ENCODE data around the gene RAPGEF6.
A peak's percentile ranks its signal among the peaks of the same experiment; 100 is the strongest.
"Not testable (repeated sequence)": the region's sequence is repeated elsewhere in the genome, so short reads cannot be mapped to it uniquely, and the experiment has no call there.

Gene RAPGEF6, protein sequence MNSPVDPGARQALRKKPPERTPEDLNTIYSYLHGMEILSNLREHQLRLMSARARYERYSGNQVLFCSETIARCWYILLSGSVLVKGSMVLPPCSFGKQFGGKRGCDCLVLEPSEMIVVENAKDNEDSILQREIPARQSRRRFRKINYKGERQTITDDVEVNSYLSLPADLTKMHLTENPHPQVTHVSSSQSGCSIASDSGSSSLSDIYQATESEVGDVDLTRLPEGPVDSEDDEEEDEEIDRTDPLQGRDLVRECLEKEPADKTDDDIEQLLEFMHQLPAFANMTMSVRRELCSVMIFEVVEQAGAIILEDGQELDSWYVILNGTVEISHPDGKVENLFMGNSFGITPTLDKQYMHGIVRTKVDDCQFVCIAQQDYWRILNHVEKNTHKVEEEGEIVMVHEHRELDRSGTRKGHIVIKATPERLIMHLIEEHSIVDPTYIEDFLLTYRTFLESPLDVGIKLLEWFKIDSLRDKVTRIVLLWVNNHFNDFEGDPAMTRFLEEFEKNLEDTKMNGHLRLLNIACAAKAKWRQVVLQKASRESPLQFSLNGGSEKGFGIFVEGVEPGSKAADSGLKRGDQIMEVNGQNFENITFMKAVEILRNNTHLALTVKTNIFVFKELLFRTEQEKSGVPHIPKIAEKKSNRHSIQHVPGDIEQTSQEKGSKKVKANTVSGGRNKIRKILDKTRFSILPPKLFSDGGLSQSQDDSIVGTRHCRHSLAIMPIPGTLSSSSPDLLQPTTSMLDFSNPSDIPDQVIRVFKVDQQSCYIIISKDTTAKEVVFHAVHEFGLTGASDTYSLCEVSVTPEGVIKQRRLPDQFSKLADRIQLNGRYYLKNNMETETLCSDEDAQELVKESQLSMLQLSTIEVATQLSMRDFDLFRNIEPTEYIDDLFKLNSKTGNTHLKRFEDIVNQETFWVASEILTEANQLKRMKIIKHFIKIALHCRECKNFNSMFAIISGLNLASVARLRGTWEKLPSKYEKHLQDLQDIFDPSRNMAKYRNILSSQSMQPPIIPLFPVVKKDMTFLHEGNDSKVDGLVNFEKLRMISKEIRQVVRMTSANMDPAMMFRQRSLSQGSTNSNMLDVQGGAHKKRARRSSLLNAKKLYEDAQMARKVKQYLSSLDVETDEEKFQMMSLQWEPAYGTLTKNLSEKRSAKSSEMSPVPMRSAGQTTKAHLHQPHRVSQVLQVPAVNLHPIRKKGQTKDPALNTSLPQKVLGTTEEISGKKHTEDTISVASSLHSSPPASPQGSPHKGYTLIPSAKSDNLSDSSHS (N-terminal part only)

DNA sequence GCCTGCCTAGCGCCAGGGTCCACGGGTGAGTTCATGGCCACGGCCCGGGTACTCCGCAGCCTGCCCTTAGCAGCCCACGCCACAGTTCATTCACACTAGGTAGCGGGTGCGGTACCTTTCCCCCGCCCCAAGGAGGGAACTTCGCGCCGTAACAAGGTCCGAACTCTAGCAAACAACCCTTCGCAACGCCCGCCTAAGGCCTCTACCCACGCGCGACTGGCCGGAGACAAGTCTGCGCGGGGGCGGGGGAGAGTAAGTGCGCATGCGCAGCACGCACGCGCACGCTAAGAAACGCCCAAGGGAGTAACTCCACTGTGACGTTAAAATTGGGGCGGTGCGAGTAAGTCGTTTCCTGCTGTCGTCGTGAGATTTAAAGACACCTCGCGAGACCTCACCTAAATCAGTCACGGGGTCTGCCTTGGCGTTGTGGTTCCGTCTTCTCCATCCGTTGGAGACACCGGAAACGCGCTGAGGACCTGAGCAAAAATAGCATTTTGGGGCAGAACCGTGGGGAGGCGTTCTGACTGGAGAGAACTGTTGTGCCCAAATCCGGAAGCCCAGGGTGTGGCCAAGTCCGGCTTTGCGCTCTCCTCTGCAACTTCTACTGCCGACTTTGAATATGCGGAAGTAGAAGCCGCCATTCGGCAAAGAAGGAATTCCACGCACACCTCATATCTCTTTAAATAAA, at the start of gene RAPGEF6:
RAPGEF6 (minus strand) TSS at position 234 of the 688 bp plus-strand sequence; CDS start at position 35, 199 bp downstream.
- DNase-seq = peak; percentile 89

DNA sequence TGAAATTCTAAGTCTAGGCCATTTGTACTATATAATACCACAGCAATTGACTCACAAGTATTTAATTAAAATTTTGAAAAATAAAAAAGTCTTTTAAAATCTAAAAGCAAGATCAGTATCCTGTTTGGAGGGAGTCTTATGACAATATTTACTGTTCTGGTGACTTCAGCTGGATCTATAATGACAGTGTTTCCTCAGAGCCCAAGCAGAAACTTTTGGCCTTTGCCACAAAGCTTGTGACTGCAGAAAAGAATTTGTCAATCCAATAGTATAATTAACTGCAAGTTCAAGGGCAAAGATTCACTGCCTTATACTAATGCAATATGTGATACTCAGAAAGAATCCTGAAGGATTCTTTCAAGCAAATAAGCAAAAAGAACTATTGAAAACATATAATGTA, 49.6 kb upstream of the RAPGEF6 start:
- no peak for DNase-seq

DNA sequence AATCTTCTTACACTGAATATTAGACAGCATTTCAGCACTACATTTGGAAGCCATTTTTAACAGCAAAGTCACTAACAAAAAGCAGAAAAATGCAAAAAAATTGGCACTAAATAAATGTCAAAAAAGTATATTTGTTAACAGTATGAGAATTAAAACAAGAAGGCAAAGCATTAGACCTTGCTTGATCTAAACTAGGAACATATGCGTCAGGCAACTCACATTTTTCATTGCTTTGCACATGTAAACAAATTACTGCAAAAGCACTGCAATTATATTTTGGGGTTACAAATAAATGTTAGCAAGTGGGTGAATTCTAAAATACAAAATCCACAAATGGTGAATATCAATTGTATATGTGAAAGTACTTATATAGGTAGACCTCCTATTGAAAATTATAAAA, 49.0 kb upstream of the RAPGEF6 start:
- no peak for DNase-seq

DNA sequence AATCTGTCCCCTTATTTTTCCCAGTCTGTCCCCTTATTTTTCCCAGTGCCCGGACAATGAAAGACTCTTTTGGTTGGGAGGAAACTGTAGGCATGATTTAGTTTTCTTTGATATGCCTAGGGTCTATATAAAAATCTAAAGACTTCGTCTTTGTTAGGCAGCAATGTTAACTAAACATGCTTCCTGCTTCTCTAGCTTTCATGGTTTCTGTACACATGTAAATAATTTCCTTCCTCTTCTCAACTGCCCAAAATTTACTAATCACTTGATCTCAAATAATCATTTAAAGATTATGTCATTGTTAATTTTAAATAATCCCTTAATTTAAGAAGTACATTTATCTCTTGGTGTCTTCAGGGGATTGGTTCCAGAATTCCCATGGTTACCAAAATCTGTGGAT, 47.8 kb upstream of the RAPGEF6 start:
- no peak for DNase-seq

DNA sequence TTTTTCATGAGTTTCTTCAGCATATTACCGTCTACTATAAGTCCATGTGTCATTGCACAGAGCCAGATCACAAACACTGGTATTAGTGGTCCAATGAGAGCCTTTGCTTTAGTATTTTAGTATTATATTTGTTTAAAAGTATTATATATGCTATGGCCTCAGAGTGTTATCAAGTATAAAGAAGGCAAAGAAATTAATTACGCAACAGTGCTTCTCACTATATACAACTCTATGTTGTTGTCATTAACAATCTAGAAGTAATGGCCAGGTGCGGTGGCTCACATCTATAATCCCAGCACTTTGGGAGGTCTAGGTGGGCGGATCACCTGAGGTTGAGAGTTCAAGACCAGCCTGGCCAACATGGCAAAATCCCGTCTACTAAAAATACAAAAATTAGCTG, 47.1 kb upstream of the RAPGEF6 start:
- DNase-seq = no peak

DNA sequence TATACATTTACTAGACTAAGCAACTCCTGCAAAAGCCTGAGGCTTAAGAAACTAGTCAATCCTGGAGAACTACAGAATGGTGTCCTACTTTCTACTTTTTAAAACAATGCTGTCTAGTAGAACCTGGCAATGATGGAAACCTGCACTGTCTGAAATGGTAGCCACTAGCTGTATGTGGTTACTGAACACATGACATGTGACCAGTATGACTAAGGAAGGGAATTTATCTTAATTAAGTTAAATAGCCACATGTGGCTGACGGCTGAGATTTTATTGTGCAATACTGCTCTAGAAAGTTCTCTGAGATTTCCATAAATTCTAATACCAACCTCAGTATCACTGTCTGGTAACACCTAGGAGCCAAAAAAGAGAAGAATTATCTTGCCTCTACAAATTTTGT, 44.9 kb upstream of the RAPGEF6 start:
- DNase-seq = no peak

DNA sequence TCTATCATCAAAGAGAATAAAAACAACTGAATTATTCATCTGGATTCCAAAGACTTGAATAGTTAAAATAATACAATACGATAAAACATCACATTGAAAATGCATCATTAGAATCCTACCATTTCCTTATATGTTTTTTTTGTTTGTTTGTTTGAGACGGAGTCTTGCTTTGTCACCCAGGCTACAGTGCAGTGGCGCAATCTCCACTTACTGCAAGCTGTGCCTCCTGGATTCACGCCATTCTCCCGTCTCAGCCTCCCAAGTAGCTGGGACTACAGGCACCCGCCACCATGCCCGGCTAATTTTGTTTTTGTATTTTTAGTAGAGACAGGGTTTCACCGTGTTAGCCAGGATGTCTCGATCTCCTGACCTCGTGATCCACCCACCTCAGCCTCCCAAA, 43.2 kb upstream of the RAPGEF6 start:
- DNase-seq = not testable (repeated sequence)

DNA sequence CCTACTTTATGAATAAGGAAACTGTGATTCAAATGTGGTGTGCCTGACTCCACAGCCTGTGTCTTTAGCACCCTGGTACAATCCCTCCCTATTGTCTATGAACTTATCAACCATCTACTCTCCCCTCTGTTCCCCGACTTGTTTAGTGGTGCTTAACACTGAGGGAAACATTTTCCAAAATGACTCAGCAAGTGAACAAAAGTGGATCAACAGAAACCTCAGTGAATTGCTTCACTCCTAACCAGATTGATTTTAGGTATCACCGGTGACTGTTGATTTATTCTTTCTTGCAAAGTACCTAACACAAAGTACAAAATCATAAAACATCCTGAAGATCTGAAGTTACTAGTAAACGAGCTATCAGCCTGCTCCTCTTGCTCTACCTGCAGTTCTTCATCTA, 42.1 kb upstream of the RAPGEF6 start:
- no peak for DNase-seq

DNA sequence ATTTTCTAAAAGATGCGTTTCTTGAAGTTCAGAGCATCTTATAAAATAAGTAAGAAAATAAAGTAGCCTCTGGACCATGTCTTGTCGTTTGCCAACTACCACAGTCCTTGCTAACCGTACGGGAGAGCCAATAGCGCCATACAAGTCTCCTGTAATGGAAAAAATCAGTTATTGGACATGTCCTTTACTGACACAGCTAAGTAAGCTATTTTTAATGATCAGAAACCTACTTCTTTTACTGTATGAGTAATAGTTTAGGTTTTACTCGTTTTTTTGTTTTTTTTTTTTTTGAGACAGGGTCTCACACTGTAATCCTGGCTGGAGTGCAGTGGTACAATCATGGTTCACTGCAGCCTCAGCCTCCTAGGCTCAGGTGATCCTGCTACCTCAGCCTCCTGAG, 37.7 kb upstream of the RAPGEF6 start:
- no peak for DNase-seq

DNA sequence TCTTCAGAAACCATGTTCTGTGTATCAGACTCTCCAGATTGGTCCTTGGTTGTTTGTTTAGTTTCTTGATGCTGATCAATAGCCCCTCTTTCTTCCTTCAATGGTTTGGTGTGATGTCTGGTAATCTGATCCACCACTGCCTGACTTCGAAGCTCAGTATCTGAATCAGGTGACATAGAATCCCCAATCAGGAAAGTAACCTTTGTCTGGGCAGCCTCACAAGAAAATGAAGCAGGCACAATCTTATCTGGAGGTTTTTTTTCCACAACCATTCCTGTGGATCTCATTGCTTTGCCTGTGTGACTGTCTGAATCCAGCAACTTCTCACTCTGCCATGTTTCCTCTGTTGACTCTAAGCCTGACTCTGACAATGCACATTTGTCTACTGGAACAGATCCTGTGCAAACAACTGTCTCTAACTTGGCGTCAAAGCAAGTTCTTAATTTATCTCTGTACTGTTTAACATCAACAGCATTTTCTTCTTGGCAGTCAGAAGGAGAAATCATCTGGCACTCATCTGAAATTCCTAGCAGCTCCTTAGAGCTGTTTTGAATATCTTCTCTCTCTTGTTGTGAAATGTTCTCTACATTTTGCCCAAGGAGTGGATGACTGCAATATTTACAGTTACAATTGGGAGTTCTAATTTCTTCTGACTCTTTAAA, 37.1 kb upstream of the RAPGEF6 start:
- no peak for DNase-seq

DNA sequence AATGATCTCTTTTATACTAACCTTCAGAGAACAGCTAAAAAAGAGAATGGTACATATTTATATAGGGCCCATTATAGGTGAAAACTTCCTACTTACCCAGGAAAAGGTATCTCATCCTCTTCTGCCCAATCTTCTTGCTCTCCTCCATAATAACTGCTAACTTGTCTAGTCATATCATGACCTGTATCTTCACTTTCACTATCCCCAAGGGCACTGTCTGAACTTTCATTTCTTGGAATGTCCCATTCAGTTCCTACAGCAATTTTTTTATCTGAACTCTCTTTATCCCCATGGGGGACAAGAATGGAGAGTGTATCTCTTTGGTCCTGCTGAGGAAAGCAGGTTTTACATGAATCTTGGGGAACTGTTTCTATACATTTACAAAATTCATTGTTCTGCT, 36.4 kb upstream of the RAPGEF6 start:
- DNase-seq = no peak

DNA sequence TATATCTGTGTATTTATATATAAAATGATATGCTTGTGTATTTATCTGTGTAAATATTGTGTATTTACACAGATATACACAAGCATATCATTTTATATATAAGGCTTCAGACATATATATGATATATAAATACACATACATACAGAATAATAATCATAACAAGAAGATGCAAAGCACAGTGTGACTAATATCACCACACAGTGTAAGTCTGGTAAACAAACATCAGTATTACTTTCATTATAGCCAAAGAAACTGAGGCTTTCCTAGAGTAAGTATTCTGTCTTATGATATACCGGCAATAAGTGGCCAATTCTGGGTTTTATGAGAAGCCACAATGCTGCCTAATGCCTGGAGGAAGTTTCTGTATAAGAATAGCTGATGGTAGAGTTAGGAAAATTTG, 29.9 kb upstream of the RAPGEF6 start:
- no peak for DNase-seq

DNA sequence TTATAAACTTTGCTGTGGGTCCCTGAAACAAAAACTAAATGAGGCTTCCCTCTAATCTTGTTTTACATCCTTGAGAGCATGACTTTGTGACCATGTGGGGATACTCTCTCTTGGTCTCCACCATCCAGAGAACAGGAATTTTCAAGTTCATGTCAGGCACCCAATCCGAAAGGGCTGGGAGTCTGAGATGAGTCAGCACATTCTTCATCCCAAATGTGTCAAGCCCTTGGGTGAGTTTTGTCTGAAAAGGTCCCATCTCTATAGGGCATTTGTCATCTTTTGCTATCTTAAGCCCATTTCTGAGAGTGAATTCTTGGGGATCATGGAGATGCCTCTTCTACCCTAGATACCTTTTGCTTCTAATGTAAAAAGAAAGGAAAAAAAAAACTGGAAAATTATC, 26.9 kb upstream of the RAPGEF6 start:
- no peak for DNase-seq

DNA sequence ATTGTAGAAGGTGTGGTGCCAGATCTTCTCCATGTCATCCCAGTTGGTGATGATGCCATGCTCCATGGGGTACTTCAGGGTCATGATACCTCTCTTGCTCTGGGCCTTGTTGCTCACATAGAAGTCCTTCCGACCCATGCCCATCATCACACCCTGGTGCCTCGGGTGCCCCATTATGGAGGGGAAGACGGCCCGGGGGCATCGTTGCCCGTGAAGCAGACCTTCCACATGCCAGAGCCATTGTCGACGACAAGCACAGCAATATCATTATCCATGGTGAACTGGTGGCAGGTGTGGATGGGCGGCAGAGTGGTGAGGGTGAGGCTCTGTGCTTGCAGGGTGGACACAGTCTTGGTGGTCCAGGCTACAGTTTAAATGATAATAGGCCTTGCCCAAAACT, 24.8 kb upstream of the RAPGEF6 start:
- DNase-seq = no peak

DNA sequence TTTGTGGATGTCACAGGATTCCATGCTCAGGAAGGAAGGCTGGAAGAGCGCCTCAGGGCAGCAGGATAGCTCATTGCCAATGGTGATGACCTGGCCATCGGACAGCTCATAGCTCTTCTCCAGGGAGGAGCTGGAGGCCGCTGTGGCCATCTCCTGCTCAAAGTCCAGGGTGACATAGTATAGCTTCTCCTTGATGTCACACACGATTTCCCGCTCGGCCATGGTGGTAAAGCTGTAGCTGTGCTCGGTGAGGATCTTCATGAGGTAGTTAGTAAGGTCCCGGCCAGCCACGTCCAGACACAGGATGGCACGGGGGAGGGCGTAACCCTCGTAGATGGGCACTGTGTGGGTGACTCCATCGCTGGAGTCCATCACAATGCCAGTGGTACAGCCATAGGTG, 24.3 kb upstream of the RAPGEF6 start:
- no peak for DNase-seq

DNA sequence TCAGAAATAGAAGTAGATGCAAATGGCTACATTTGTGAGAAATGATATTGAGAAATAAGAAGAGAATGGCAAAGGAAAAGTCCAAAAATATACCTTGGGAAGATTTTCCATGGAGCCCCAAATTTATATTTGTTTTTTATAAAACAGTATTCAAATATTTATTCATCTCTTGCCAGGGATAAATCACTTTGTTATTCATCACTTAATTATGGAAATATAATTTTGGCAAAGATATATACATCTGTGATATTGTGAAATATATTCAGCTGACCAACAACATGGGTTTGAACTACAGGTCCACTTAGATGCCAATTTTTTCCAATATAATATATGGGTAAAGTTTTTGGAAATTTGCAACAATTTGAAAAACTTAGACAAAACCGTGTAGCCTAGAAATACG, 19.7 kb upstream of the RAPGEF6 start:
- no peak for DNase-seq

DNA sequence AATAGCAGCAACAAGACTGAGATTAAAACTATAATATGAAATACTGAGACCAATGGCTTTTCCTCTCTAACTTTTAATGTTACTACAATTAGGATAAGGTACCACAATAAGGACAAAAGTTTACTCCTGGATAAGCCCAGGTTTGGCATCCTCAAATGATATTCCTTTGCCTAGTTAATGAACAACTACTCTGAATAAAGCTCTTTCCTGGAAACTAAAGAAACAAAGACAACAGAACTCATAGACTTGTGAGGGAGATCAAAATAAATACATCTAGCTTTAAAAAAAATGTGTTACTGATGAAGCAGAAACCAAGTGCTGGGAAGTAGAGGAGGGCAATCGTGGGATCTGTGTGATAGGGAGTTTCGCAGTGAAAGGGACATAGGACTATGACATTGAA, 19.3 kb upstream of the RAPGEF6 start:
- no peak for DNase-seq

DNA sequence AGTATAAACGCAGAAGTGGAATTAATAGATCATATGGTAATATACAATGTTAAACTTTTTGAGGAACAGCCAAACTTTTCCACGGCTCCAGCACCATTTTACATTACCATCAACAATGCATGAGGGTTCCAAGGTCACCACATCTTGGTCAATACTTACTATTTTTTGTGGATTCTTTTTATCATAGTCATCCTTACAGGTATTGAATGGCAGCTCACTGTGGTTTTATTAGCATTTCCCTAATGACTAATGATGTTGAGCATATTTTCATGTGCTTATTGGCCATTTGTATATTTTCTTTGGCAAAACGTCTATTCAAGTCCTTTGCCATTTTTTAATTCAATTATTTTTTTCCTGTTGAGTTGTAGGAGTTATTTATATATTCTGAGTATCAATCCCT, 14.1 kb upstream of the RAPGEF6 start:
- no peak for DNase-seq

DNA sequence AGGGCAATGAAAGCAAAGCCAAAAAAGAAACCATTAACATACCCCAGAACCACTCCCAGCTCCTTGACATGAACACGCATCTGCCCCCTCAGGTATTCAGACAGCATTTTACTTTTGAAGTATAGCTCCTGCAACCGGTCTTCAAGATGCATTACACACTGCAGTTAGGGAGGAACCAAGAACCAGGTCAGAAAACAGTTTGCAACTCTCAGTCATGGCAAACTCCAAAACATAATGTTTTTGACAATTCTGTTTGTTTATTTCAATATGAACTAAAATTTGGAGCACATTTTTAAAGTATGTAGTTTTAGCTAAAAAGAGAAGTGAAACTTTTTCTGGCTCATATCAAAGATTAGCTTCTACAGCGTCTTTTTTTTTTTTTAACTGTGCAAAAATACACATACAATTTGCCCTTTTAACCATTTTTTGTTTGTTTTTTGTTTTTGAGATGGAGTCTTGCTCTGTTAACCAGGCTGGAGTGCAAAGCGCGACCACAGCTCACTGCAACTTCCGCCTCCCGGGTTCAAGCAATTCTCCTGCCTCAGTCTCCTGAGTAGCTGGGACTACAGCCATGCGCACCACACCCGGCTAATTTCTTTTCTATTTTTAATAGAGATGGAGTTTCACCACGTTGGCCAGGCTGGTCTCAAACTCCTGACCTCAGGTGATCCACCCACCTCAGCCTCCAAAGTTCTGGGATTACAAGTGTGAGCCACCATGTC, 12.2 kb upstream of the RAPGEF6 start:
- DNase-seq = no peak

DNA sequence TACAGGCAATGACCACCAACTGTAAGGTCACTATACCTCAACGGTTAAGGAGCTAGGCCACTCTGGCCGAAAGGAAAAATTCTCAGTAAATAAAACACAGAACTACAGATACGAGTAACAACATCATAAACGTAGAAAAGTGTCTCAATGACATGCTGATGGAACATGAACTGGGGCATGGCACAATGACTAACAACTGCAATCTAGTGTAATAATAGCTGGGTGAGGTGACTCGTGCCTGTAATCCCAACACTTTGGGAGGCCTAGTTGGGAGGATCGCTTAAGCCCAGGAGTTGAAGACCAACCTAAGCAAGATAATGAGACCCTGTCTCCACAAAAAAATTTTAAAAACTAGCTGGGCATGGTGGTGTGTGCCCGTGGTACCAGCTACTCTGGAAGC, 9.8 kb upstream of the RAPGEF6 start:
- no peak for DNase-seq

DNA sequence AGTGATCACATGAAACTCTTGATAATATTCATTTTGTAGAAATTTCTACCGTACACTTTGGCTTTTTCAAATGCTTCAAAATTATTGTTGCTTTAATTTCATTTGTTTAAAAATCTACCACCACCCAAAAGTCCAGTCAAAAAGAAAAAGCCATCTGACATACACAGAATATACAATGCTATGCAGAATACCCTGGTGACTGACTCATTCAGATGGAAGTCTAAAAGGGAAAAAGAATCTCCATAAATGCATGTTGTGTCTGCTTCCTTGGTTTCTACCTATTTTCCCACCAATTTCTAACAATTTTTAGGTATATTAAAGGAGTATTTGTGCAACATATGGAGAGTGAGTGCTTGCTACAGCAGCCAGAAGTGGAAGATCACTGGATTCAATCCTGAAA, 9.3 kb upstream of the RAPGEF6 start:
- no peak for DNase-seq

DNA sequence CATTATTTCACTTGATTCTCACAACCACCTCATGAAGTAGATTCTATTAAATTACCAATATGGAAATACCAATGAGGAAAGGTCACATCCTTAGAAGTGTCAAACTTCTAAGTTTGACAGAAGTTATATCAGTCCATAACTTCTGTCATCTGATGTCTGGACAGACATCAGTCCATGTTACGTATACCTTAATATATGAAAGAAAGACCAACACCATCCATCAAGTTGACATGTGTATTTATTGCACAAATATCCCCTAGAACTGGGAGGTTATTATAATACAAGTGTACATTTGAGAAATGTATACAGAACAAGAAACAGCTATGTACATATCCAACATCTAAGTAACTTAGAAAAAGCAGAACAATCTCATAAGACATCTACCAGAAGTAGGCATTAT, 6.5 kb upstream of the RAPGEF6 start:
- DNase-seq = no peak

Data from NCI-H1105 (cell line).